CD8-positive, alpha-beta memory T cell (primary cell): Measurements from ENCODE around the gene FRS2. TPM values are rescaled to one million over a fixed set of nuclear protein-coding genes. Genes with fewer than 3 reads are reported as not detected.
A peak's percentile ranks its signal among the peaks of the same experiment; 100 is the strongest.

ENCODE experiments used
- CTCF ChIA-PET: fragments of 350-600 bp; sonication (Branson Sonifier 250); formaldehyde crosslinking; loops from one replicate; lab custom pipeline; 2021; ENCODE audit warnings: antibody characterized with exemption; lab: Charles Lee
- POLR2A ChIA-PET: fragments of 350-600 bp; sonication (Branson Sonifier 250); formaldehyde crosslinking; loops from one replicate; lab custom pipeline; 2021; ENCODE audit warnings: antibody characterized with exemption; lab: Charles Lee
- DNase-seq, 5 donors: peaks; one replicate each; pipeline versions ENCODE4 v3.0.0 to v3.0.0-alpha.2; 2020 to 2022; ENCODE audit warnings: mixed read lengths in 1 of 5
- H3K27ac ChIP-seq: one replicate; pipeline ENCODE4 v1.7.0; 2013; ENCODE audit warnings: low read depth, mild to moderate bottlenecking, low read length, moderate library complexity
- H3K27me3 ChIP-seq: 2 replicates; pipeline ENCODE4 v1.7.0; 2013; ENCODE audit warnings: low read length, mild to moderate bottlenecking; ENCODE audit not compliant: insufficient read depth, poor library complexity, severe bottlenecking
- H3K36me3 ChIP-seq: 2 replicates; pipeline ENCODE4 v1.7.0; 2013; ENCODE audit warnings: mild to moderate bottlenecking, low read length, moderate library complexity; ENCODE audit not compliant: insufficient read depth
- H3K4me1 ChIP-seq: 2 replicates; pipeline ENCODE4 v1.7.0; 2013; ENCODE audit warnings: mild to moderate bottlenecking, low read length, moderate library complexity; ENCODE audit not compliant: insufficient read depth
- H3K4me3 ChIP-seq: 2 replicates; pipeline ENCODE4 v1.7.0; 2013; ENCODE audit warnings: mild to moderate bottlenecking, low read length
- H3K9me3 ChIP-seq: 2 replicates; pipeline ENCODE4 v1.7.0; 2013; ENCODE audit warnings: mild to moderate bottlenecking, low read length
- H3K27ac Mint-ChIP-seq, 8 donors: one replicate each; pipeline ENCODE4 v1.8.0; 2020 to 2021; ENCODE audit warnings: mixed read lengths in 8 of 8, mild to moderate bottlenecking in 6 of 8, inconsistent platforms in 3 of 8, moderate library complexity in 3 of 8
- H3K27me3 Mint-ChIP-seq, 2 donors: one replicate each; pipeline ENCODE4 v1.8.0; 2020 to 2021; ENCODE audit warnings: mixed read lengths in 2 of 2, mild to moderate bottlenecking in 1 of 2, moderate library complexity in 1 of 2
- H3K36me3 Mint-ChIP-seq, 3 donors: one replicate each; pipeline ENCODE4 v1.8.0; 2020 to 2021; ENCODE audit warnings: mixed read lengths in 3 of 3, inconsistent platforms in 1 of 3, mild to moderate bottlenecking in 1 of 3
- H3K4me1 Mint-ChIP-seq, 3 donors: one replicate each; pipeline ENCODE4 v1.8.0; 2020 to 2021; ENCODE audit warnings: mixed read lengths in 3 of 3, inconsistent platforms in 1 of 3, mild to moderate bottlenecking in 1 of 3
- H3K4me3 Mint-ChIP-seq, 7 donors: one replicate each; pipeline ENCODE4 v1.8.0; 2020 to 2021; ENCODE audit warnings: mixed read lengths in 7 of 7, mild to moderate bottlenecking in 6 of 7, moderate library complexity in 4 of 7, inconsistent platforms in 2 of 7
- H3K9me3 Mint-ChIP-seq, 5 donors: one replicate each; pipeline ENCODE4 v1.8.0; 2020 to 2022; ENCODE audit warnings: mixed read lengths in 5 of 5, mild to moderate bottlenecking in 3 of 5, moderate library complexity in 2 of 5, inconsistent platforms in 1 of 5
- polyA plus RNA-seq: library from polyadenylated mRNA; unstranded; fragments of 300-500 nt; fragmentation: Illumina TruSeq; gene quantifications from one replicate; pipeline ENCODE4 v1.2.3, GENCODE V29; 2021
- total RNA-seq, 2 experiments: library from RNA; stranded (reverse); gene quantifications; one replicate each; pipeline ENCODE4 v1.2.3, GENCODE V29; 2021

The FRS2 gene
- total and polyA plus RNA-seq, 3 experiments from 2014 or later: 9.1 to 13.1 (median 9.8) TPM

GRCh38 chr12:69610126-69610525, 139.9 kb downstream of the FRS2 start:
- Mint-ChIP-seq H3K4me3 (no peak overlapping the region), H3K4me1 (no peaks in the 10 kb centered on the region), H3K27me3 (peaks cover 0 to 9% of the 10 kb centered on the region in 2 donors), H3K36me3 (no peaks in the 10 kb centered on the region), H3K27ac (peak overlapping the region in 1 of 8 donors; percentile 70), H3K9me3 (no peaks in the 10 kb centered on the region)
- H3K9me3 ChIP-seq: no peaks in the 10 kb centered on the region
- CTCF ChIA-PET: no interaction called here
- H3K36me3 ChIP-seq: no peaks in the 10 kb centered on the region
- no peaks in the 10 kb centered on the region for H3K4me1 ChIP-seq
- DNase-seq: no peak
- H3K4me3 ChIP-seq: no peak overlapping the region
- H3K27me3 ChIP-seq: no peaks in the 10 kb centered on the region
- POLR2A ChIA-PET: no interaction called here
- H3K27ac ChIP-seq: no peak overlapping the region

- Mint-ChIP-seq H3K27me3 (peaks cover 3 to 13% of the 10 kb centered on the region in 2 donors), H3K4me1 (no peaks in the 10 kb centered on the region), H3K36me3 (no peaks in the 10 kb centered on the region), H3K9me3 (no peaks in the 10 kb centered on the region), H3K4me3 (no peak within 1 kb of the TSS), H3K27ac (peak within 1 kb of the TSS in 1 of 8 donors; percentile 70)
- Histone ChIP-seq H3K4me1 (no peaks in the 10 kb centered on the region), H3K27me3 (no peaks in the 10 kb centered on the region), H3K9me3 (no peaks in the 10 kb centered on the region), H3K27ac (no peak within 1 kb of the TSS), H3K36me3 (no peaks in the 10 kb centered on the region), H3K4me3 (no peak within 1 kb of the TSS)
- ChIA-PET POLR2A (no interaction called here), CTCF (no interaction called here)
- DNase-seq: no peak
These were observed 140.5 kb downstream of the FRS2 start, which contains the start of gene LRRC10 for GRCh38 chr12:69610729-69611128. Gene LRRC10 (minus strand): TSS chr12:69610907. CDS start chr12:69610838, 69 bp downstream.

- ChIA-PET POLR2A (no interaction called here), CTCF (no interaction called here)
- H3K27me3 ChIP-seq: no peaks in the 10 kb centered on the region
- Mint-ChIP-seq H3K36me3 (no peaks in the 10 kb centered on the region), H3K9me3 (no peaks in the 10 kb centered on the region), H3K27ac (no peak overlapping the region), H3K4me1 (no peaks in the 10 kb centered on the region), H3K27me3 (peaks cover 4 to 32% of the 10 kb centered on the region in 2 donors), H3K4me3 (peak overlapping the region in 1 of 7 donors; percentile 32)
- no peak for DNase-seq
- no peaks in the 10 kb centered on the region for H3K36me3 ChIP-seq
- no peak overlapping the region for H3K27ac ChIP-seq
- H3K4me1 ChIP-seq: no peaks in the 10 kb centered on the region
- no peaks in the 10 kb centered on the region for H3K9me3 ChIP-seq
- no peak overlapping the region for H3K4me3 ChIP-seq
These were observed 143.2 kb downstream of the FRS2 start for GRCh38 chr12:69613351-69613750.

GRCh38 chr12:69616025-69616424, 145.8 kb downstream of the FRS2 start:
- no peaks in the 10 kb centered on the region for H3K36me3 ChIP-seq
- Mint-ChIP-seq H3K27me3 (peaks cover 5 to 35% of the 10 kb centered on the region in 2 donors), H3K9me3 (no peaks in the 10 kb centered on the region), H3K36me3 (no peaks in the 10 kb centered on the region), H3K27ac (no peak overlapping the region), H3K4me1 (no peaks in the 10 kb centered on the region), H3K4me3 (no peak overlapping the region)
- H3K4me3 ChIP-seq: no peak overlapping the region
- ChIA-PET POLR2A (no interaction called here), CTCF (no interaction called here)
- no peak for DNase-seq
- H3K27ac ChIP-seq: no peak overlapping the region
- no peaks in the 10 kb centered on the region for H3K9me3 ChIP-seq
- no peaks in the 10 kb centered on the region for H3K27me3 ChIP-seq
- no peaks in the 10 kb centered on the region for H3K4me1 ChIP-seq

- no peak for DNase-seq
- Mint-ChIP-seq H3K36me3 (no peaks in the 10 kb centered on the region), H3K27me3 (peaks cover 10 to 35% of the 10 kb centered on the region in 2 donors), H3K27ac (no peak overlapping the region), H3K4me1 (no peaks in the 10 kb centered on the region), H3K9me3 (no peaks in the 10 kb centered on the region), H3K4me3 (no peak overlapping the region)
- H3K36me3 ChIP-seq: no peaks in the 10 kb centered on the region
- no peak overlapping the region for H3K4me3 ChIP-seq
- no peak overlapping the region for H3K27ac ChIP-seq
- no peaks in the 10 kb centered on the region for H3K9me3 ChIP-seq
- ChIA-PET CTCF (interaction anchor here (1.5 to 2.1 kb wide), 2 partner anchors 20 to 21 kb away, joined by 3 to 9 read pairs; no protein-coding TSS in a partner anchor), POLR2A (no interaction called here)
- no peaks in the 10 kb centered on the region for H3K4me1 ChIP-seq
- H3K27me3 ChIP-seq: no peaks in the 10 kb centered on the region
These were observed 148.9 kb downstream of the FRS2 start for GRCh38 chr12:69619050-69619449.

GRCh38 chr12:69620077-69620476, 149.9 kb downstream of the FRS2 start:
- no peak overlapping the region for H3K27ac ChIP-seq
- ChIA-PET POLR2A (no interaction called here), CTCF (interaction anchor here (1.5 kb wide), 1 partner anchor 20 kb away, joined by 3 read pairs; no protein-coding TSS in a partner anchor)
- no peaks in the 10 kb centered on the region for H3K4me1 Mint-ChIP-seq
- no peak for DNase-seq
- H3K27me3 ChIP-seq: no peaks in the 10 kb centered on the region
- H3K9me3 ChIP-seq: no peaks in the 10 kb centered on the region
- H3K27me3 Mint-ChIP-seq: peaks cover 10 to 39% of the 10 kb centered on the region in 2 donors
- no peaks in the 10 kb centered on the region for H3K9me3 Mint-ChIP-seq
- H3K4me1 ChIP-seq: no peaks in the 10 kb centered on the region
- no peaks in the 10 kb centered on the region for H3K36me3 ChIP-seq
- no peak overlapping the region for H3K4me3 ChIP-seq
- H3K36me3 Mint-ChIP-seq: no peaks in the 10 kb centered on the region
- H3K27ac Mint-ChIP-seq: no peak overlapping the region
- no peak overlapping the region for H3K4me3 Mint-ChIP-seq

- H3K27ac Mint-ChIP-seq: peak overlapping the region in 1 of 8 donors; percentile 30
- ChIA-PET POLR2A (no interaction called here), CTCF (no interaction called here)
- no peaks in the 10 kb centered on the region for H3K4me1 Mint-ChIP-seq
- Histone ChIP-seq H3K4me3 (no peak overlapping the region), H3K9me3 (no peaks in the 10 kb centered on the region), H3K4me1 (no peaks in the 10 kb centered on the region), H3K27me3 (no peaks in the 10 kb centered on the region), H3K27ac (no peak overlapping the region), H3K36me3 (no peaks in the 10 kb centered on the region)
- no peaks in the 10 kb centered on the region for H3K9me3 Mint-ChIP-seq
- no peak overlapping the region for H3K4me3 Mint-ChIP-seq
- no peak for DNase-seq
- no peaks in the 10 kb centered on the region for H3K36me3 Mint-ChIP-seq
- peaks cover 8 to 35% of the 10 kb centered on the region in 2 donors for H3K27me3 Mint-ChIP-seq
These were observed 150.7 kb downstream of the FRS2 start for GRCh38 chr12:69620921-69621320.

- Histone ChIP-seq H3K27ac (no peak overlapping the region), H3K9me3 (no peaks in the 10 kb centered on the region), H3K4me1 (no peaks in the 10 kb centered on the region), H3K27me3 (no peaks in the 10 kb centered on the region), H3K4me3 (no peak overlapping the region), H3K36me3 (no peaks in the 10 kb centered on the region)
- no peak for DNase-seq
- H3K36me3 Mint-ChIP-seq: no peaks in the 10 kb centered on the region
- H3K27ac Mint-ChIP-seq: no peak overlapping the region
- ChIA-PET CTCF (no interaction called here), POLR2A (no interaction called here)
- no peaks in the 10 kb centered on the region for H3K4me1 Mint-ChIP-seq
- H3K27me3 Mint-ChIP-seq: peaks cover 8 to 31% of the 10 kb centered on the region in 2 donors
- no peak overlapping the region for H3K4me3 Mint-ChIP-seq
- no peaks in the 10 kb centered on the region for H3K9me3 Mint-ChIP-seq
These were observed 151.4 kb downstream of the FRS2 start for GRCh38 chr12:69621551-69621950.
